Stimulated activated CD8-positive, alpha-beta memory T cell treated with anti-CD3 and anti-CD28 coated beads, Interleukin-12 subunit alpha, Interleukin-12 subunit beta, amount 100 ng/mL, for 4 hours (primary cell): Measurements from ENCODE around the gene AGRP.
"Not testable (repeated sequence)": the region's sequence is repeated elsewhere in the genome, so short reads cannot be mapped to it uniquely, and the experiment has no call there.

ENCODE experiments used
- DNase-seq: peaks from one replicate; pipeline ENCODE4 v3.0.0-alpha.2; 2020; ENCODE audit warnings: low read depth

Gene AGRP

GRCh38 chr16:67504031-67505021 lies 21.0 kb upstream of the AGRP start:
- peak; percentile 9 for DNase-seq

GRCh38 chr16:67499106-67499505 lies 15.8 kb upstream of the AGRP start:
- no peak for DNase-seq

GRCh38 chr16:67490335-67491096 lies 7.2 kb upstream of the AGRP start:
- DNase-seq: no peak

- no peak for DNase-seq
Measured at GRCh38 chr16:67489401-67490083, 6.2 kb upstream of the AGRP start.

GRCh38 chr16:67487561-67487960 lies 4.2 kb upstream of the AGRP start:
- DNase-seq: not testable (repeated sequence)

GRCh38 chr16:67486805-67487204 lies 3.5 kb upstream of the AGRP start:
- DNase-seq: no peak

- no peak for DNase-seq
Measured at GRCh38 chr16:67483731-67484525, 581 bp upstream of the AGRP start.

- no peak for DNase-seq
Measured at GRCh38 chr16:67482233-67482924, 968 bp downstream of the AGRP start.

- no peak for DNase-seq
Measured at GRCh38 chr16:67481561-67482232, 1.6 kb downstream of the AGRP start.

- peak; percentile 98 for DNase-seq
Measured at GRCh38 chr16:67480833-67481560, 2.4 kb downstream of the AGRP start, which contains the start of gene ATP6V0D1. Gene ATP6V0D1 (minus strand): TSS chr16:67481157. CDS start chr16:67481086, 71 bp downstream.

- no peak for DNase-seq
Measured at GRCh38 chr16:67477960-67478554, 5.3 kb downstream of the AGRP start.

- DNase-seq: no peak
Measured at GRCh38 chr16:67474551-67475455, 8.5 kb downstream of the AGRP start.

GRCh38 chr16:67471758-67472384 lies 11.5 kb downstream of the AGRP start:
- DNase-seq: no peak

- no peak for DNase-seq
Measured at GRCh38 chr16:67470359-67470758, 13.0 kb downstream of the AGRP start.

- no peak for DNase-seq
Measured at GRCh38 chr16:67468731-67469130, 14.6 kb downstream of the AGRP start.

GRCh38 chr16:67466581-67466980 lies 16.8 kb downstream of the AGRP start:
- no peak for DNase-seq

GRCh38 chr16:67464565-67464964 lies 18.8 kb downstream of the AGRP start:
- no peak for DNase-seq

GRCh38 chr16:67463691-67464090 lies 19.7 kb downstream of the AGRP start:
- no peak for DNase-seq
